ENCODE data around the gene WNT5B.

The WNT5B gene

GRCh38 chr12:1622406-1622805, 6.6 kb upstream of the WNT5B start:
- in situ Hi-C loops (cut with HindIII; ENCODE audit: low sequenced_read_pairs) = no loop called here

- in situ Hi-C loops (cut with HindIII; ENCODE audit: low sequenced_read_pairs) = no loop called here
Measured at GRCh38 chr12:1629338-1630132, 504 bp downstream of the WNT5B start.

GRCh38 chr12:1630133-1630826, 1.2 kb downstream of the WNT5B start:
- in situ Hi-C loops (cut with HindIII; ENCODE audit: low sequenced_read_pairs) = no loop called here

- in situ Hi-C loops (cut with HindIII; ENCODE audit: low sequenced_read_pairs) = no loop called here
Measured at GRCh38 chr12:1630827-1631591, 2.0 kb downstream of the WNT5B start.

- in situ Hi-C loops (cut with HindIII; ENCODE audit: low sequenced_read_pairs) = no loop called here
Measured at GRCh38 chr12:1632702-1633101, 3.7 kb downstream of the WNT5B start.

- in situ Hi-C loops (cut with HindIII; ENCODE audit: low sequenced_read_pairs) = no loop called here
Measured at GRCh38 chr12:1633459-1633858, 4.4 kb downstream of the WNT5B start.

- in situ Hi-C loops (cut with HindIII; ENCODE audit: low sequenced_read_pairs) = no loop called here
Measured at GRCh38 chr12:1634149-1634548, 5.1 kb downstream of the WNT5B start.

- in situ Hi-C loops (cut with HindIII; ENCODE audit: low sequenced_read_pairs) = no loop called here
Measured at GRCh38 chr12:1634590-1635191, 5.7 kb downstream of the WNT5B start.

GRCh38 chr12:1635301-1636095, 6.5 kb downstream of the WNT5B start:
- in situ Hi-C loops (cut with HindIII; ENCODE audit: low sequenced_read_pairs) = no loop called here

- in situ Hi-C loops (cut with HindIII; ENCODE audit: low sequenced_read_pairs) = no loop called here
Measured at GRCh38 chr12:1638203-1638602, 9.2 kb downstream of the WNT5B start.

GRCh38 chr12:1639538-1639937, 10.5 kb downstream of the WNT5B start:
- in situ Hi-C loops (cut with HindIII; ENCODE audit: low sequenced_read_pairs) = no loop called here

- in situ Hi-C loops (cut with HindIII; ENCODE audit: low sequenced_read_pairs) = no loop called here
Measured at GRCh38 chr12:1640328-1641234, 11.6 kb downstream of the WNT5B start.

GRCh38 chr12:1642513-1642912, 13.5 kb downstream of the WNT5B start:
- in situ Hi-C loops (cut with HindIII; ENCODE audit: low sequenced_read_pairs) = no loop called here

- in situ Hi-C loops (cut with HindIII; ENCODE audit: low sequenced_read_pairs) = no loop called here
Measured at GRCh38 chr12:1643043-1643442, 14.0 kb downstream of the WNT5B start.

- in situ Hi-C loops (cut with HindIII; ENCODE audit: low sequenced_read_pairs) = no loop called here
Measured at GRCh38 chr12:1643905-1644533, 15.0 kb downstream of the WNT5B start.

- in situ Hi-C loops (cut with HindIII; ENCODE audit: low sequenced_read_pairs) = loop anchor here (5.0 kb wide), 1 partner anchor 148 kb away; no protein-coding TSS in a partner anchor
Measured at GRCh38 chr12:1644534-1645438, 15.8 kb downstream of the WNT5B start.

GRCh38 chr12:1645819-1646218, 16.8 kb downstream of the WNT5B start:
- in situ Hi-C loops (cut with HindIII; ENCODE audit: low sequenced_read_pairs) = loop anchor here (5.0 kb wide), 1 partner anchor 146 kb away; no protein-coding TSS in a partner anchor
